Mucosa of stomach (tissue), 1 donor: ENCODE measurements around the gene IGFBPL1.
A peak's percentile ranks its signal among the peaks of the same experiment; 100 is the strongest.

Experiments
- H3K27me3 ChIP-seq: one replicate; pipeline ENCODE4 v1.7.0; 2013; ENCODE audit warnings: mild to moderate bottlenecking, low read length; ENCODE audit not compliant: control insufficient read depth, insufficient read depth
- H3K36me3 ChIP-seq: one replicate; pipeline ENCODE4 v1.7.0; 2013; ENCODE audit warnings: low read length; ENCODE audit not compliant: control insufficient read depth, insufficient read depth
- H3K4me1 ChIP-seq: one replicate; pipeline ENCODE4 v1.7.0; 2013; ENCODE audit warnings: mild to moderate bottlenecking, low read length; ENCODE audit not compliant: control insufficient read depth, insufficient read depth
- H3K4me3 ChIP-seq: one replicate; pipeline ENCODE4 v1.7.0; 2013; ENCODE audit warnings: low read length
- H3K9ac ChIP-seq: one replicate; pipeline ENCODE4 v1.7.0; 2013; ENCODE audit warnings: mild to moderate bottlenecking, low read length, moderate library complexity
- H3K9me3 ChIP-seq: one replicate; pipeline ENCODE4 v1.7.0; 2013; ENCODE audit warnings: mild to moderate bottlenecking, low read length, moderate library complexity; ENCODE audit not compliant: control insufficient read depth
- donor health status: Pancreatic carcinoma.

IGFBPL1 gene

DNA sequence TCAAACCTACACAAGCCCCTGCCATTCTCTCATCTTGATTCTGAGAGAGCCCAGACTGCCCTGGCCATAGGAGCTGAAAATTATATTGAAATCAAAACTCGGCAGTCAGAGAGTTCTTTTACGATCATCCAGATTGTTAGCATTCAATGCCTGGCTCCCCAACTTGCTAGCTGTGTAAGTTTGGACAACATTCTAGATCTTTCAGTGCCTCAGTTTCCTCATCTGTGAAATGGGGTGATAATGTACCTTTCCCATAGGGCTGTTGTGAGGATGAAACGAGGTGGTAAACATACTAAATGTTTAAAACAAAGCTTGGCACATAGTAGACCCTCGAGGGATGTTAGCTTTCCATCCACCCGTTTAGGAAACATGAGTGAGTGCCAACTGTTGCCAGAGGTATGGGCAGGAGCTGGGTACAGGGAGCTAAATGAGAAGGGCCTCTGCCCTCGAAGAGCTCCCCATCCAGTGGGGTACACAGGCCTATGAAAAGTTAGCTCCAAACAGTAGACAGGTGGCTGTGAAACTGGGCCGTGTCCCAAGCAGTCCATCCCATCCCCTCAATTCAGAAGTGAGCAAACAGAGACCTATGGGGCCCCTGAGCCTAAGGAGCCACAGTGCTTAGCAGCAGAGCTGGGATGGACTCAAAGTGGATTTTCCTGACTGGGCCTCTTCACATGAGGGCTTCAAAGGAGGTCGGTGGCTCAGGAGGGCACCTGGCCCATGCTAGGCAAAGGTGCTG is 17.3 kb upstream of the IGFBPL1 start:
- H3K36me3 ChIP-seq, result no peaks in the 10 kb centered on the region
- no peak overlapping the region for H3K9ac ChIP-seq
- H3K4me3 ChIP-seq, result no peak overlapping the region

GRCh38 chr9:38440516-38440915 is 16.3 kb upstream of the IGFBPL1 start:
- no peak overlapping the region for H3K4me3 ChIP-seq
- H3K9me3 ChIP-seq, result no peaks in the 10 kb centered on the region
- H3K4me1 ChIP-seq, result peaks cover 25% of the 10 kb centered on the region
- no peaks in the 10 kb centered on the region for H3K36me3 ChIP-seq
- no peaks in the 10 kb centered on the region for H3K27me3 ChIP-seq
- H3K9ac ChIP-seq, result no peak overlapping the region

More for the DNA sequence above, 17.3 kb upstream of the IGFBPL1 start:
- no peaks in the 10 kb centered on the region for H3K27me3 ChIP-seq
- H3K9me3 ChIP-seq, result no peaks in the 10 kb centered on the region
- H3K4me1 ChIP-seq, result peaks cover 25% of the 10 kb centered on the region

DNA sequence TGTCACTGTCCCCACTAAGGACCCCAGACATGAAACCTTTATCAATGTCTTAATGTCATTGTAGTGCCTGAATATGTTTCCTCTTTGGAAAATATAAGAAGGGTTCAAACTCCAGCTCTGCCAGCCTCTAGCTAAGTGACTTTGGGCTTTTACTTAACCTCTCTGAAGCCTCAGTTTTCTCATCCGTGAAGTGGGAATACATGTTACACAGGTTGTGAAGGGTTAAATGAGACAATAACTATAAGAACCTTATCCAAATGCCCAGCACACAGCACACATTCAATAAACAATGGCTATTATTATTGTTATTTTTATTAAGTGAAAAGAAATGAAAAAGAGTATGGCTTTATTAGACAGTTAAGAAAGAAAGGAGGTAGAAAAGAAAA is 15.7 kb upstream of the IGFBPL1 start:
- H3K4me1 ChIP-seq, result peaks cover 28% of the 10 kb centered on the region
- H3K36me3 ChIP-seq, result no peaks in the 10 kb centered on the region
- no peak overlapping the region for H3K4me3 ChIP-seq
- H3K27me3 ChIP-seq, result no peaks in the 10 kb centered on the region
- no peak overlapping the region for H3K9ac ChIP-seq
- no peaks in the 10 kb centered on the region for H3K9me3 ChIP-seq

- Histone ChIP-seq H3K36me3 (no peaks in the 10 kb centered on the region), H3K4me3 (no peak overlapping the region), H3K4me1 (peaks cover 29% of the 10 kb centered on the region), H3K9ac (no peak overlapping the region), H3K9me3 (no peaks in the 10 kb centered on the region), H3K27me3 (no peaks in the 10 kb centered on the region)
These were observed 15.1 kb upstream of the IGFBPL1 start for GRCh38 chr9:38439291-38439915.

GRCh38 chr9:38437193-38437823 is 13.1 kb upstream of the IGFBPL1 start:
- no peaks in the 10 kb centered on the region for H3K36me3 ChIP-seq

GRCh38 chr9:38436708-38437107 is 12.5 kb upstream of the IGFBPL1 start:
- no peak overlapping the region for H3K4me3 ChIP-seq
- no peaks in the 10 kb centered on the region for H3K36me3 ChIP-seq
- H3K9me3 ChIP-seq, result no peaks in the 10 kb centered on the region
- no peaks in the 10 kb centered on the region for H3K27me3 ChIP-seq
- no peak overlapping the region for H3K9ac ChIP-seq
- H3K4me1 ChIP-seq, result peaks cover 26% of the 10 kb centered on the region

More at GRCh38 chr9:38437193-38437823, 13.1 kb upstream of the IGFBPL1 start:
- Histone ChIP-seq H3K4me3 (no peak overlapping the region), H3K27me3 (no peaks in the 10 kb centered on the region), H3K9me3 (no peaks in the 10 kb centered on the region), H3K4me1 (peaks cover 27% of the 10 kb centered on the region), H3K9ac (peak overlapping the region; percentile 3)

- H3K27me3 ChIP-seq, result no peaks in the 10 kb centered on the region
- H3K9ac ChIP-seq, result no peak overlapping the region
- peaks cover 26% of the 10 kb centered on the region for H3K4me1 ChIP-seq
These were observed 11.3 kb upstream of the IGFBPL1 start for GRCh38 chr9:38435521-38435920.

DNA sequence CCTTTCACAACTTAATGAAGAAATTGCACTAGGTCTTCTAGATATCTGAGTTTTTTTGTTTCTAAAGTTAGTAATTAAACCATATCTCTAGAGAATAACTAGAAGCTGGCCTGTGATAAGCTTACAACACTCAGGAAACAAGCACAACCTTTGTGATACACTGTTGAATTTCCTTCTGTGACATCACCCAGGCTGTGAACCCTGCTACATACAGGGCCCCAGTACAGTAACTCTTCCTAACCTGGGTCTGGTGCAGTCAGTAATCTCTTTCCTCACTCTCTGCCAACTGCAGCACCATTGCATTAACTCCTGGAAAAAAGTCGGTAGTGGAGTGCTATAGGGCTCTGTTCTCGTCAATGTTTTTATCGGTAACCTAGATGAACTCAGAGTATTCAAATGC is 10.6 kb upstream of the IGFBPL1 start:
- no peak overlapping the region for H3K4me3 ChIP-seq
- no peaks in the 10 kb centered on the region for H3K9me3 ChIP-seq
- no peaks in the 10 kb centered on the region for H3K36me3 ChIP-seq
- H3K27me3 ChIP-seq, result no peaks in the 10 kb centered on the region
- no peak overlapping the region for H3K9ac ChIP-seq
- H3K4me1 ChIP-seq, result peaks cover 26% of the 10 kb centered on the region

More at GRCh38 chr9:38435521-38435920, 11.3 kb upstream of the IGFBPL1 start:
- Histone ChIP-seq H3K9me3 (no peaks in the 10 kb centered on the region), H3K36me3 (no peaks in the 10 kb centered on the region), H3K4me3 (no peak overlapping the region)

GRCh38 chr9:38434365-38434764 is 10.1 kb upstream of the IGFBPL1 start:
- Histone ChIP-seq H3K9ac (no peak overlapping the region), H3K4me1 (peaks cover 26% of the 10 kb centered on the region), H3K4me3 (no peak overlapping the region), H3K27me3 (no peaks in the 10 kb centered on the region), H3K36me3 (no peaks in the 10 kb centered on the region), H3K9me3 (no peaks in the 10 kb centered on the region)

- Histone ChIP-seq H3K9ac (no peak overlapping the region), H3K4me3 (no peak overlapping the region), H3K36me3 (no peaks in the 10 kb centered on the region), H3K4me1 (peaks cover 25% of the 10 kb centered on the region), H3K27me3 (peaks cover 4% of the 10 kb centered on the region), H3K9me3 (no peaks in the 10 kb centered on the region)
These were observed 8.8 kb upstream of the IGFBPL1 start for GRCh38 chr9:38432922-38433510.

- Histone ChIP-seq H3K4me3 (no peak overlapping the region), H3K36me3 (no peaks in the 10 kb centered on the region), H3K9me3 (no peaks in the 10 kb centered on the region), H3K4me1 (peaks cover 12% of the 10 kb centered on the region), H3K27me3 (peaks cover 4% of the 10 kb centered on the region), H3K9ac (no peak overlapping the region)
These were observed 6.9 kb upstream of the IGFBPL1 start for GRCh38 chr9:38431116-38431515.

DNA sequence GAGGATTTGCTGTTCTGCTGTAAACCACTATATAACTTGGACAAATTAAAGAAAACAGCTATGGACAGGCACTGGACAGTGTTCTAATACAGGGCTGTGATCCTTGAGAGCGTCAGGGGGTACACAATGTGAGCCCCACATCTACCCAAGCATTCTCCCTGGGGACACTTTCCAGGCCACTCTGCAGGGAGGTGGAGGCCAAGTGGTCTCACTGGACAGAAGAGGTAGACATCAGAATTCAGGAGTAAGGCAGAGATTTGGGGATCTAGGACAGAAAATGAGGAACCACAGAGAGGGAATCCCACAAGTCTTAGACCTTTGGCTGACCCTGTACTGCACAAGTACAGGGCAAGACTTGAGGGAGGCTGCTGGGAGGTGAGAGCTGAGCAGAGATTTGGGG is 3.8 kb upstream of the IGFBPL1 start:
- H3K4me1 ChIP-seq, result no peaks in the 10 kb centered on the region
- H3K9ac ChIP-seq, result no peak overlapping the region
- no peak overlapping the region for H3K4me3 ChIP-seq
- peaks cover 25% of the 10 kb centered on the region for H3K27me3 ChIP-seq
- H3K36me3 ChIP-seq, result no peaks in the 10 kb centered on the region
- no peaks in the 10 kb centered on the region for H3K9me3 ChIP-seq
